CD4-positive, alpha-beta T cell treated with Interleukin-6 for 4 hours (primary cell): ENCODE data around the gene CACFD1.

Experiments
- DNase-seq: peaks from one replicate; pipeline ENCODE4 v3.0.0-alpha.2; 2020; ENCODE audit warnings: mixed read lengths

CACFD1 gene

GRCh38 chr9:133465984-133466383 is 6.2 kb downstream of the CACFD1 start:
- DNase-seq = no peak

- DNase-seq = no peak
These were observed 7.3 kb downstream of the CACFD1 start for GRCh38 chr9:133467101-133467500.

- no peak for DNase-seq
These were observed 8.6 kb downstream of the CACFD1 start for GRCh38 chr9:133468374-133468773.

- DNase-seq = no peak
These were observed 9.1 kb downstream of the CACFD1 start for GRCh38 chr9:133468777-133469421.

- no peak for DNase-seq
These were observed 10.7 kb downstream of the CACFD1 start for GRCh38 chr9:133470427-133470924.

GRCh38 chr9:133470988-133471387 is 11.2 kb downstream of the CACFD1 start:
- no peak for DNase-seq

- no peak for DNase-seq
These were observed 11.9 kb downstream of the CACFD1 start for GRCh38 chr9:133471551-133472276.

- DNase-seq = no peak
These were observed 12.5 kb downstream of the CACFD1 start for GRCh38 chr9:133472277-133472645.

GRCh38 chr9:133472753-133473378 is 13.1 kb downstream of the CACFD1 start:
- no peak for DNase-seq

GRCh38 chr9:133473743-133474142 is 14.0 kb downstream of the CACFD1 start:
- no peak for DNase-seq

GRCh38 chr9:133474215-133474614 is 14.4 kb downstream of the CACFD1 start:
- no peak for DNase-seq

- DNase-seq = no peak
These were observed 15.1 kb downstream of the CACFD1 start for GRCh38 chr9:133474853-133475252.

- no peak for DNase-seq
These were observed 15.7 kb downstream of the CACFD1 start for GRCh38 chr9:133475292-133476012.

- DNase-seq = no peak
These were observed 16.5 kb downstream of the CACFD1 start for GRCh38 chr9:133476036-133476931.

- DNase-seq = no peak
These were observed 17.2 kb downstream of the CACFD1 start for GRCh38 chr9:133476941-133477340.

- DNase-seq = no peak
These were observed 17.7 kb downstream of the CACFD1 start for GRCh38 chr9:133477461-133477860.

- no peak for DNase-seq
These were observed 18.4 kb downstream of the CACFD1 start for GRCh38 chr9:133477992-133478850.

GRCh38 chr9:133478851-133479711 is 19.3 kb downstream of the CACFD1 start, which contains the start of gene SLC2A6:
Gene SLC2A6 (minus strand): TSS chr9:133479099. CDS start chr9:133479059, 40 bp downstream.
- peak; percentile 87 for DNase-seq

GRCh38 chr9:133483611-133484010 is 23.8 kb downstream of the CACFD1 start:
- DNase-seq = no peak
